Heart right ventricle (tissue), 16 donors: ENCODE data around the gene LSM3. TPM values are rescaled to one million over a fixed set of nuclear protein-coding genes. Genes with fewer than 3 reads are reported as not detected.

Source experiments
- ATAC-seq, 8 donors: fragments of 200-7000 bp; cut with Tn5 transposase; one replicate each; pipeline ENCODE4 v1.9.1; 2020; ENCODE audit warnings: mild to moderate bottlenecking in 8 of 8, moderate library complexity in 8 of 8, moderate number of reproducible peaks in 1 of 8
- DNase-seq, 2 donors: peaks; one replicate each; pipeline ENCODE4 v3.0.0-alpha.2; 2020
- H3K27ac ChIP-seq, 10 donors: fragments of 200-600 bp; sonication (generic) in 2 of 10; one replicate each; pipeline versions ENCODE4 v1.5.0 to v1.8.0; 2020 to 2022; ENCODE audit warnings: mild to moderate bottlenecking in 3 of 10
- H3K27me3 ChIP-seq, 7 donors: fragments of 200-600 bp; one replicate each; pipeline ENCODE4 v1.8.0; 2021 to 2022; ENCODE audit warnings: mild to moderate bottlenecking in 2 of 7
- H3K36me3 ChIP-seq, 9 donors: fragments of 200-600 bp; sonication (generic) in 1 of 9; one replicate each; pipeline versions ENCODE4 v1.5.0 to v1.8.0; 2020 to 2022; ENCODE audit warnings: mild to moderate bottlenecking in 2 of 9
- H3K4me1 ChIP-seq, 9 donors: fragments of 200-600 bp; sonication (generic) in 1 of 9; one replicate each; pipeline versions ENCODE4 v1.5.0 to v1.8.0; 2020 to 2022; ENCODE audit warnings: mild to moderate bottlenecking in 4 of 9
- H3K4me3 ChIP-seq, 10 donors: fragments of 200-600 bp; sonication (generic) in 2 of 10; one replicate each; pipeline versions ENCODE4 v1.5.0 to v1.8.0; 2020 to 2022; ENCODE audit warnings: mild to moderate bottlenecking in 7 of 10, moderate library complexity in 2 of 10
- H3K9me3 ChIP-seq, 11 donors: fragments of 200-600 bp in 10 of 11; sonication (generic) in 2 of 11; one replicate each; pipeline versions ENCODE4 v1.5.0 to v1.8.0; 2013 to 2022; ENCODE audit warnings: mild to moderate bottlenecking in 2 of 11, control low read depth in 1 of 11, moderate library complexity in 1 of 11
- WGBS, 2 donors: extraction: QIAGEN DNeasy Blood & Tissue Kit; methylation state at CpG; one replicate each; pipeline ENCODE4 v1.1.7; 2013; ENCODE audit warnings: inconsistent platforms in 1 of 2; 5-methylcytosine and 5-hydroxymethylcytosine counted together
- intact Hi-C, 10 donors: fragments of 100-400 bp; cut with DNase I; formaldehyde crosslinking; loops; one replicate each; pipeline versions ENCODE4 v1.11.1 to v1.14.2; 2022
- polyA plus RNA-seq, 2 donors: library from polyadenylated mRNA; stranded (reverse); fragments of 200-250 nt; gene quantifications; one replicate each; pipeline ENCODE4 v1.2.3, GENCODE V29; 2013
- total RNA-seq, 10 donors: library from RNA; stranded (reverse); fragmentation: NEBNext Ultra II Directional in 3 of 10; extraction: Animal tissue kit (Norgen Biotek cat#: 25700) in 3 of 10; gene quantifications; one replicate each; pipeline versions ENCODE4 v1.2.1 to v1.2.4, GENCODE V29; 2021 to 2023
- TF ChIP-seq, protein P1 (sequence below), 9 donors: fragments of 200-600 bp; sonication (generic) in 2 of 9; IDR thresholded peaks; one replicate each; pipeline versions ENCODE4 v1.5.0 to v1.8.0; 2021 to 2022; ENCODE audit warnings: antibody characterized with exemption in 9 of 9, mild to moderate bottlenecking in 5 of 9, moderate library complexity in 1 of 9
- donor health status: Arrhythmogenic right ventricular cardiomyopathy.
- donor health status: ischemic (EF 13 %, LVEDD 7.1; RV severe dilation, severe dysfunction).
- donor health status: healthy with polysubstance abuse.
- donor health status: DM: no; HTN: yes; CAD: no.
- donor health status: DM: no; HTN: no; CAD: no.
- donor health status: ischemic (EF 25% LVEDD 6.9; RV normal size, moderate dysfunction).
- donor health status: ischemic (EF 25% LVEDD 5.7; RV mildly dilated, moderate dysfunction).
- donor health status: healthy.
- donor health status: DM: yes; HTN: yes; CAD: no.
- donor health status: Ischemic cardiomyopathy.
- donor health status: ischemic (EF 35%, LVEDD 5.7; RV mildly dilated, moderate dysfunction).
- donor health status: nonischemic (EF 11% LVEDD 7.7; RV severe dilation, severe dysfunction).
- donor health status: DM: yes; HTN: yes; CAD: no.
- donor health status: PGD.
- donor health status: ischemic (EF 29% LVEDD 5.4; RV normal size, mild dysfunction).
- donor health status: nonischemic (EF 23%, LVEDD 6.1; RV moderate dilation, normal function).

The LSM3 gene
- total and polyA plus RNA-seq, 12 donors: 5.6 to 18.0 (median 15.2) TPM

DNA sequence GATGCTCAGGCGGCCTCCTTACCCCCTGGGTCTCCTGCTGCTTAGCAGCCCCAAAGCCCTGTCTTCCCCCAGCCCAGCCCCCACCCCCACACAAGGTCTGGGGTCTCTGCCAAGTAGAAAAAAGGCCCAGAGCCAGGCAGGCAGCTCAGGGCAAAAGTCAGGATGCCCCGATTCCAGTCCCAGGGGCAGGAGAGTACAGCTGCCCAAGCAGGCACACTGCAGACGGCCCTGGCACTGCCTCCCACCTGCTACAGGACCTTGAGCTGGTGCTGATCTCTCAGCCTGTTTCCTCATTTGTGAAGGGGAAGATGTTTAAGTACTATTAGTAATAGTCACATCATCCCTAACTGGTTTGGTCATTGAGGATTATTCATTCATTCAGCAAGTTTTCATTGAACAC, 41.2 kb upstream of the LSM3 start:
- H3K27me3 ChIP-seq: no peaks in the 10 kb centered on the region
- 67 to 68% methylated on average over 3 of the region's 3 CpGs for WGBS, 2 donors
- no peak overlapping the region for H3K4me3 ChIP-seq
- peak overlapping the region in 8 of 10 donors; percentile 23 to 73 (median 49) for H3K27ac ChIP-seq
- ATAC-seq (peak in 4 of 8 donors; percentile 2 to 15 (median 2)), DNase-seq (no peak)
- intact Hi-C loops: no loop called here
- peaks cover 5 to 36% (median 20%) of the 10 kb centered on the region in 9 donors for H3K4me1 ChIP-seq
- TF ChIP-seq, protein P1, sequence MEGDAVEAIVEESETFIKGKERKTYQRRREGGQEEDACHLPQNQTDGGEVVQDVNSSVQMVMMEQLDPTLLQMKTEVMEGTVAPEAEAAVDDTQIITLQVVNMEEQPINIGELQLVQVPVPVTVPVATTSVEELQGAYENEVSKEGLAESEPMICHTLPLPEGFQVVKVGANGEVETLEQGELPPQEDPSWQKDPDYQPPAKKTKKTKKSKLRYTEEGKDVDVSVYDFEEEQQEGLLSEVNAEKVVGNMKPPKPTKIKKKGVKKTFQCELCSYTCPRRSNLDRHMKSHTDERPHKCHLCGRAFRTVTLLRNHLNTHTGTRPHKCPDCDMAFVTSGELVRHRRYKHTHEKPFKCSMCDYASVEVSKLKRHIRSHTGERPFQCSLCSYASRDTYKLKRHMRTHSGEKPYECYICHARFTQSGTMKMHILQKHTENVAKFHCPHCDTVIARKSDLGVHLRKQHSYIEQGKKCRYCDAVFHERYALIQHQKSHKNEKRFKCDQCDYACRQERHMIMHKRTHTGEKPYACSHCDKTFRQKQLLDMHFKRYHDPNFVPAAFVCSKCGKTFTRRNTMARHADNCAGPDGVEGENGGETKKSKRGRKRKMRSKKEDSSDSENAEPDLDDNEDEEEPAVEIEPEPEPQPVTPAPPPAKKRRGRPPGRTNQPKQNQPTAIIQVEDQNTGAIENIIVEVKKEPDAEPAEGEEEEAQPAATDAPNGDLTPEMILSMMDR (IDR thresholded peaks at IDR 0.05): no peak
- peaks cover 7 to 100% (median 41%) of the 10 kb centered on the region in 9 donors for H3K36me3 ChIP-seq
- no peaks in the 10 kb centered on the region for H3K9me3 ChIP-seq

DNA sequence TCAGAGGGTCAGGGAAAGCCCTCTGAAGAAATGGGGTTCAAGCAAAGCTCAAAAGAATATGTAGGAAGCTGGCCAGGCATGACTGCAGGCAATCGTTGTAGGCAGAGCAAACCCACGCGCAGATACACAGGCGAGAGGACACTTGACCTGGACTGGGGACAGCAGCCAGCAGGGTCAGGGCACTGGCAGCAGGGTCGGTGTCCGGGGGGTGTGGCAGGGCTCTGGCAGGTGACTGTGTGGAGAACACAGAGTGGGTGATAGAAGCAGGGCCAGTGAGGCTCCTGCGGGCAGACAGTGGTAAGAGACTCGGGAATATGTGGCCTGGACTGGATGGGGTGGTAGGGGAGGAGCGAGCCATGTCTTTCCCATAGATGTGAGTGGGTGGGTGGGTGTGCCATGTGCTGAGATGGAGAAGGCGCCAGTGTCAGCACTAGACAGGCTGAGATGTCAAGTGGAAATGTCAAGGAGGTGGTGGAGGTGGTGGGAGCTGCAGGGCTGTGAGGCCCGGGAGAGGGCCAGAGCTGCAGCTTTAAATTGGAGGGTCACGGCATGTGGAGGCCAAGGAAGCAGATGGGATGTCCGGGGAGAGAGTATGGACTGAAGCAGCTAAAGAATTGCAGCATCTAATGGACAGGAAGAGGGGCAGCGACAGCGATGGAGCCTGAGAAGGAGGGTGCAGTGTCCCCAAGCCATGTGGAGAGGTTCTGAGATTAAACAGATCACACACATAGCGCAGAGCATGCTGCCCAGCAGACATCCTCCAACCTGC, 40.3 kb upstream of the LSM3 start:
- DNase-seq (no peak), ATAC-seq (no peak)
- H3K27ac ChIP-seq: peak overlapping the region in 3 of 10 donors; percentile 57 to 73 (median 62)
- intact Hi-C loops: no loop called here
- WGBS, 2 donors: 91% methylated on average over 16 of the region's 16 CpGs
- TF ChIP-seq, protein P1 (IDR thresholded peaks at IDR 0.05): no peak
- H3K27me3 ChIP-seq: no peaks in the 10 kb centered on the region
- no peak overlapping the region for H3K4me3 ChIP-seq
- H3K9me3 ChIP-seq: no peaks in the 10 kb centered on the region
- H3K36me3 ChIP-seq: peaks cover 0 to 98% (median 37%) of the 10 kb centered on the region in 9 donors
- peaks cover 5 to 44% (median 28%) of the 10 kb centered on the region in 9 donors for H3K4me1 ChIP-seq

DNA sequence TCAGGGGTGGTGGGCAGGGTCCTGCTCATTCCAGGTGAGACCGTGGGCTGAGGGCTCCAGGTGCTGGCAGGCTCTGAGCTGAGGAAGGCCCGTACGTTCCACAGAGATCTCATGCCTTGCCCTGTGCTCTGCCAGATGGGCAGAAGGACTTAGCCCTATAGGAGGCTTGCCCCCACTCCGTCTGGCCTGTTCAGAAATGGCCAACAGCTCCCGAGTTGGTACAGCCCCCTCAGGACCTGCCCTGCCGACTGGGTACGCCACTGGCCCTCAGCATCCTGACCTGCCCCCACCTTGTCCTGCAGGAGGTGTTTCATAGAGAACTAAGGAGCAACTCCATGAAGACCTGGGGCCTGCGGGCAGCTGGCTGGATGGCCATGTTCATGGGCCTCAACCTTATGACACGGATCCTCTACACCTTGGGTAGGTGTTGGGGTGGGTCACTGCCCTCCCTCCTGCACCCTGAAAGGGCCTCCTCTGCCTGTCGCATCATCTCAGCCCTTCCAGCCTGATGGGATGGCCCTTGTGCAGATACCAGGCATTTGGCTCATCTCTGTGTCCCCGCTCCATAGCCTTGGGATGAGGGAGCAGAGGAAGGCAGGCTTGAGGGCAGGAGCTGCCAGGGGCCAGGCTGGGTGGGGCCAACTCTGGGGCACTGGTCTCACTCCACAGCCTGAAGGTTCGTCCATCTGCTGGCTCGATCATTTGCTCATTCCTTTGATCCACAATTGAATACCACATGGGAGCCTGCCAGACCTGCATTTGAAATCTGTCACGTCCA, 39.5 kb upstream of the LSM3 start:
- intact Hi-C loops: no loop called here
- no peak overlapping the region for H3K27ac ChIP-seq
- H3K27me3 ChIP-seq: no peaks in the 10 kb centered on the region
- DNase-seq (no peak), ATAC-seq (no peak)
- no peak overlapping the region for H3K4me3 ChIP-seq
- H3K9me3 ChIP-seq: no peaks in the 10 kb centered on the region
- peaks cover 8 to 52% (median 36%) of the 10 kb centered on the region in 9 donors for H3K4me1 ChIP-seq
- TF ChIP-seq, protein P1 (IDR thresholded peaks at IDR 0.05): no peak
- WGBS, 2 donors: 88 to 92% methylated on average over 14 of the region's 14 CpGs
- peaks cover 0 to 91% (median 33%) of the 10 kb centered on the region in 9 donors for H3K36me3 ChIP-seq

DNA sequence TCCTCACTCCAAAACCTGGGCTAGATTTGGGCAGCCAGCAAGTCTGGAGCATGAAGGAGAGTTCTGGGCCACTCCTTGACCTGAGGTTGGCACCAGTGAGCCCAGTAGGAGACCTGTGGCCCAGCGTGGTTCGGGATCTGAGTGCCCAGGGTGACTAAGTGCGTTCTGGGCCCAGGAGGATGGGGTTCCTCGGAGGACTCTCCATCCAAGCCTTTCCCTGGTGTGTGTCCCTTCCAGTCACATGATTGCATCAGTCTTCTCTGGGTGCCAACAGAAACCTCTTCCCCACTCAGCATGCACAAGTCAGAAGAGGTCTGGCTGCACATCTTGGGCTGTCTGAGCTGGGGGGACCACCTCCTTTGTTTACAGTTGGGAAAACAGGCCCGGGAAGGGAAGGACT, 38.8 kb upstream of the LSM3 start:
- TF ChIP-seq, protein P1 (IDR thresholded peaks at IDR 0.05): no peak
- ATAC-seq (no peak), DNase-seq (no peak)
- intact Hi-C loops: no loop called here
- H3K36me3 ChIP-seq: peaks cover 0 to 84% (median 31%) of the 10 kb centered on the region in 9 donors
- H3K9me3 ChIP-seq: no peaks in the 10 kb centered on the region
- H3K27me3 ChIP-seq: no peaks in the 10 kb centered on the region
- H3K4me1 ChIP-seq: peaks cover 11 to 59% (median 43%) of the 10 kb centered on the region in 9 donors
- WGBS, 2 donors: 88 to 92% methylated on average over 5 of the region's 5 CpGs
- H3K4me3 ChIP-seq: no peak overlapping the region
- no peak overlapping the region for H3K27ac ChIP-seq
